Mucosa of rectum (tissue), 2 donors: Measurements from ENCODE around the gene GLG1.

Source experiments
- H3K27ac ChIP-seq, 2 donors: one replicate each; pipeline ENCODE4 v1.7.0; 2013; ENCODE audit warnings: inconsistent platforms in 2 of 2, low read depth in 2 of 2, low read length in 2 of 2
- H3K27me3 ChIP-seq, 2 donors: one replicate each; pipeline ENCODE4 v1.7.0; 2013; ENCODE audit warnings: low read length in 2 of 2; ENCODE audit not compliant: control insufficient read depth in 2 of 2, insufficient read depth in 2 of 2
- H3K36me3 ChIP-seq, 2 donors: one replicate each; pipeline ENCODE4 v1.7.0; 2013; ENCODE audit warnings: low read length in 2 of 2; ENCODE audit not compliant: control insufficient read depth in 2 of 2, insufficient read depth in 2 of 2
- H3K4me1 ChIP-seq, 2 donors: one replicate each; pipeline ENCODE4 v1.7.0; 2013; ENCODE audit warnings: low read length in 2 of 2, mild to moderate bottlenecking in 1 of 2; ENCODE audit not compliant: control insufficient read depth in 2 of 2, insufficient read depth in 2 of 2
- H3K4me3 ChIP-seq, 2 donors: one replicate each; pipeline ENCODE4 v1.7.0; 2013; ENCODE audit warnings: low read length in 2 of 2
- H3K9ac ChIP-seq, 2 donors: one replicate each; pipeline ENCODE4 v1.7.0; 2013; ENCODE audit warnings: low read length in 2 of 2, low read depth in 1 of 2, mild to moderate bottlenecking in 1 of 2
- H3K9me3 ChIP-seq, 2 donors: one replicate each; pipeline ENCODE4 v1.7.0; 2013; ENCODE audit warnings: low read length in 2 of 2; ENCODE audit not compliant: control insufficient read depth in 2 of 2
- donor health status: healthy.
- donor health status: Normal muscosa, but diverticular disease.

GLG1 gene

DNA sequence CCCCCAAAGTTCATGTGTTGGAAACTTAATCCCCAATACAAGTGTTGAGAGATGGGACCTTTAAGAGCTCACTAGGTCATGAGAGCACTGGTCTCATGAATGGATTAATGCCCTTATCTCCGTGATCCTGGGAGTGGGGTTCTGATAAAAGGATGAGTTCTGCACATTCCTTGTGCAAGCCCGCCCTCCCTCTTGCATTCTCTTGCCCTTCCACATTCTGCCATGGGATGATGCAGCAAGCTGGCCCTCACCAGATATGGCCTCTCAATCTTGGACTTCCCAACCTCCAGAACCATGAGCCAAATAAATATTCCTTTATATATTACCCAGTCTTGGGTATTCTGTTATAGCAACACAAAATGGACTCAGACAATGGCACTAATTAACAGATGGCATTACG is 14.1 kb downstream of the GLG1 start:
- no peaks in the 10 kb centered on the region for H3K27me3 ChIP-seq
- peaks cover 5 to 6% of the 10 kb centered on the region in 2 donors for H3K36me3 ChIP-seq
- no peak overlapping the region for H3K4me3 ChIP-seq
- no peak overlapping the region for H3K27ac ChIP-seq
- H3K4me1 ChIP-seq, result no peaks in the 10 kb centered on the region
- H3K9ac ChIP-seq, result no peak overlapping the region
- no peaks in the 10 kb centered on the region for H3K9me3 ChIP-seq

DNA sequence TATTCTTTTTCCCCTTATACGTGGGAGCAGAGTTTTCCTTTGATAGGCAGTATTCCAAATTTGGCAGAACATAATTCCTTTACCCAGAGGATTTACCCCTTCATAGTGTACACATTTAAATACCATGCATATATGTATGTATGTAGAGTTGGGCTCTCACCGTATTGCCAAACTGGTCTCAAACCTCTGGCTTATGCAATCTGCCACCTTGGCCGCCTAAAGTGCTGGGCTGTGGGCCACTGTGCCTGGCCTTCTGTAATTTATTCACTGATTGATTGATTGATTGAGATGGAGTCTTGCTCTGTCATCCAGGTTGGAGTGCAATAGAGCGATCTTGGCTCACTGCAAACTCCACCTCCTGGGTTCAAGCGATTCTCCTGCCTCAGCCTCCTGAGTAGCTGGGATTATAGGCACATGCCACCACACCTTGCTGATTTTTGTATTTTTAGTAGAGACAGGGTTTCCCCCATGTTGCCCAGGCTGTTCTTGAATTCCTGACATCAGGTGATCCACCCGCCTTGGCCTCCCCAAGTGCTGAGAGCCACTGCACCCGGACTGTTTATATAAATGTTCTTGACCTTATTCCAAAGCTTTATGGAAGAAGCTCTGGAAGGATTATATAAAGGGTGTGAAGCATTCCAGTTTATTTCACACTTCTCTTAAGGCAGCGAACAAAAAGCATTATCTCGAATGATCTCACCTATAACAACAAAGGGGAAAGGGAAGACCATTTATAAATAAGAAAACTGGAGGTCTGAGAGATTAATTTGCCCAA is 14.9 kb downstream of the GLG1 start:
- peaks cover 5 to 8% of the 10 kb centered on the region in 2 donors for H3K36me3 ChIP-seq
- no peaks in the 10 kb centered on the region for H3K27me3 ChIP-seq
- H3K4me3 ChIP-seq, result no peak overlapping the region
- H3K4me1 ChIP-seq, result no peaks in the 10 kb centered on the region
- H3K27ac ChIP-seq, result no peak overlapping the region
- H3K9me3 ChIP-seq, result no peaks in the 10 kb centered on the region
- H3K9ac ChIP-seq, result no peak overlapping the region

- Histone ChIP-seq H3K9ac (no peak overlapping the region), H3K4me1 (peaks cover 0 to 5% of the 10 kb centered on the region in 2 donors), H3K27me3 (no peaks in the 10 kb centered on the region), H3K9me3 (no peaks in the 10 kb centered on the region), H3K36me3 (peaks cover 2 to 3% of the 10 kb centered on the region in 2 donors), H3K27ac (no peak overlapping the region), H3K4me3 (no peak overlapping the region)
Observed at GRCh38 chr16:74586948-74587347, 20.0 kb downstream of the GLG1 start.

DNA sequence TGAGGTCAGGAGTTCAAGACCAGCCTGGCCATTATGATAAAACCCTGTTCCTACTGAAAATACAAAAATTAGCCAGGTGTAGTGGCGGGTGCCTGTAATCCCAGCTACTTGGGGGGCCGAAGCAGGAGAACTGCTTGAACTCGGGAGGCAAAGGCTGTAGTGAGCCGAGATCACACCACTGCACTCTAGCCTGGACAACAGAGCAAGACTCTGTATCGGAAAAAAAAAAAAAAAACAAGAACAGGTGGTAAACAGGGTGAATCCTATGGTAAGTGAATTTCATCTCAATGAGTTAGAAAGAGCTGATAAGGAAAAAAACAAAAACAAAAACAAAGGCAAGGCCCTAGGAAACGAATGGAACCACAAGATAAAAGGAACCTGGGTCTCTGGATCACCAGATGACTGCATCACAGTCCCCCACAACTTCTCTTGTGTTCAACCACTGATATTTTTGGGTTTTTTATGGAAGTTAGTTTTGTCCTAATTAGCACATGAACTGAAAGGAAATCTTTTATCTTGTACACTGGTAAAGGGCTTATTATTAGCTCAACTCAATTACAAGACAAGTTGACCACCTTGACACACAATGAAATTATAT is 21.0 kb downstream of the GLG1 start:
- Histone ChIP-seq H3K4me3 (no peak overlapping the region), H3K27ac (no peak overlapping the region), H3K9ac (no peak overlapping the region), H3K36me3 (peaks cover 2 to 3% of the 10 kb centered on the region in 2 donors), H3K4me1 (peaks cover 0 to 5% of the 10 kb centered on the region in 2 donors), H3K27me3 (no peaks in the 10 kb centered on the region), H3K9me3 (no peaks in the 10 kb centered on the region)

DNA sequence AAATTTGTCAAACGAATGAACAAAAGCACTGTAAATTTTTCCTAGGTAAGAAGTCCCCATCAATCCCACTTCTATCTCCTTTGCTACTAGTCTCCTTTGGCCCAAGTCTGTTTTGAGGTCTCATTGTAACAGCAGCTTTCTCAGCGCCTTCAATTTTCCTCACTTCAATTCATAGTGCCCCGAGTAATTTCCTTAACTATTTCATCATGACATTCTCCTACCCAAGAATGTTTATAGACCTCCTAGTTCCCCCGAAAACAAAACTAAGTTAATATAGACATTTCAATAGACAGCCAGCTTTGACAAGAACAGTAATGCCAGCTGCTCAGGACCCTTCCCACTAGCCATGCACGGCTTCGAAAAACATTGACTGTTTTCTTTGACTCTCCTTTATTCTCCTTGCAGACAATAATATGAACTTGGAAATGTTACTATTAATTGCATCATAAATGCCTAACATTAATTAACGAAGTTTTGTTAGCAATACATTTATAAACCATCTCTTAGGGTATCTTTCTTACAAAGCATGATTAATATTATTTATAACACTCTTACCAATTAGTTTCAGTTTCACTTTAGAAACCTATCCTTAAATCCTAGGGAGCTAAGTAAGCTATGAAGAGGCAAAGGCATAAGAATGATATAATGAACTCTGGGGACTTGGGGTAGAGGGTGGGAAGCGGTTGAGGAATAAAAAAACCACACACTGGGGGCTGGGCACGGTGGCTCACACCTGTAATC is 22.8 kb downstream of the GLG1 start:
- Histone ChIP-seq H3K27ac (no peak overlapping the region), H3K27me3 (no peaks in the 10 kb centered on the region), H3K4me3 (no peak overlapping the region)

GRCh38 chr16:74582970-74583369 is 23.9 kb downstream of the GLG1 start:
- Histone ChIP-seq H3K9me3 (no peaks in the 10 kb centered on the region), H3K9ac (no peak overlapping the region), H3K4me1 (peaks cover 0 to 5% of the 10 kb centered on the region in 2 donors), H3K4me3 (no peak overlapping the region), H3K27me3 (no peaks in the 10 kb centered on the region), H3K27ac (no peak overlapping the region), H3K36me3 (peaks cover 0 to 3% of the 10 kb centered on the region in 2 donors)

More for the DNA sequence above, 22.8 kb downstream of the GLG1 start:
- no peak overlapping the region for H3K9ac ChIP-seq
- H3K9me3 ChIP-seq, result no peaks in the 10 kb centered on the region
- H3K36me3 ChIP-seq, result peaks cover 0 to 3% of the 10 kb centered on the region in 2 donors
- H3K4me1 ChIP-seq, result peaks cover 0 to 5% of the 10 kb centered on the region in 2 donors

DNA sequence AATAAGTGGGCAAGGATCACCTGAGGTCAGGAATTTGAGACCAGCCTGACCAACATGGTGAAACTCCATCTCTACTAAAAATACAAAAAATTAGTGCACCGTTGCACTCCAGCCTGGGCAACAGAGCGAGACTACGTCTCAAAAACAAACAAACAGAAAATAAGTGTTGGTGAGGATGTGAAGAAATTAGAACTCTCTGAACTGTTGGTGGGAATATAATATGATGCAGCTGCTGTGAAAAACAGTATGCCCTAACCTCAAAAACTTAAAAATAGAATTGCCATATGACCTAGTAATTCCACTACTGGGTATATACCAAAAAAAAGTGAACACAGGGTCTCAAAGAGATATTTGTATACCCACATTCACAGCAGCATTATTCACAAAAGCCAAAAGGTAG is 26.1 kb downstream of the GLG1 start:
- Histone ChIP-seq H3K9me3 (no peaks in the 10 kb centered on the region), H3K9ac (no peak overlapping the region), H3K4me3 (no peak overlapping the region), H3K27ac (no peak overlapping the region), H3K27me3 (no peaks in the 10 kb centered on the region), H3K36me3 (no peaks in the 10 kb centered on the region), H3K4me1 (peaks cover 0 to 5% of the 10 kb centered on the region in 2 donors)

GRCh38 chr16:74578838-74579237 is 28.1 kb downstream of the GLG1 start:
- Histone ChIP-seq H3K27ac (no peak overlapping the region), H3K9ac (no peak overlapping the region), H3K9me3 (no peaks in the 10 kb centered on the region), H3K4me1 (peaks cover 0 to 5% of the 10 kb centered on the region in 2 donors), H3K27me3 (no peaks in the 10 kb centered on the region), H3K36me3 (no peaks in the 10 kb centered on the region), H3K4me3 (no peak overlapping the region)

GRCh38 chr16:74578433-74578832 is 28.5 kb downstream of the GLG1 start:
- Histone ChIP-seq H3K4me3 (no peak overlapping the region), H3K4me1 (peaks cover 0 to 5% of the 10 kb centered on the region in 2 donors), H3K9me3 (no peaks in the 10 kb centered on the region), H3K27ac (no peak overlapping the region), H3K27me3 (no peaks in the 10 kb centered on the region), H3K36me3 (no peaks in the 10 kb centered on the region), H3K9ac (no peak overlapping the region)

DNA sequence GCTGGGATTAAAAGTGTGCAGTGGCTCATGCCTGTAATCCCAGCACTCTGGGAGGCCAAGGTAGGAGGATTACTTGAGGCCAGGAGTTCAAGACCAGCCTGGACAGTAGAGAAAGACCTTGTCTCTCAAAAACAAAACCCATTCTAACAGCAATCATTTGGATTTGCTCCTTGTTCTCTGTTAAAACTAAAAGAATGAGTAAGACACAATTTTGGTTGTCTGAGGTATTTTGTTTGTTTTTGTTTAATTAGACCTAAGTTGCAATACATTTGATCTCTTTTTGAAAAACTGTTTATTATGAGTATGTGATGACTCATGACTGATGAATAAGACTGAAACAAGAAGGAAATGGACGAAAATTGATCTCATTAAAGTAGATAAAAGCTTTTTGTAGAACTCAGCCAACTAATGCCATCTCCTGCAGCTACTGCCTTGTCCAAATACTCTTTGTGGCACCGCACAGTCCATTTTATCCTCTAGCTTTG is 29.0 kb downstream of the GLG1 start:
- no peak overlapping the region for H3K9ac ChIP-seq
- H3K4me3 ChIP-seq, result no peak overlapping the region
- no peaks in the 10 kb centered on the region for H3K27me3 ChIP-seq
- peaks cover 0 to under 1% of the 10 kb centered on the region in 2 donors for H3K4me1 ChIP-seq
- no peaks in the 10 kb centered on the region for H3K36me3 ChIP-seq
- no peaks in the 10 kb centered on the region for H3K9me3 ChIP-seq
- no peak overlapping the region for H3K27ac ChIP-seq
